ENCODE results near the gene GOLGA2.

Gene GOLGA2

GRCh38 chr9:128304136-128304970 is 28.5 kb upstream of the GOLGA2 start:
- H3K9me3 ChIP-seq (ENCODE audit: insufficient read depth, low read length): no peaks in the 10 kb centered on the region
- no peak overlapping the region for H3K27ac ChIP-seq (ENCODE audit: low read depth, low read length)
- no peak overlapping the region for H2AFZ ChIP-seq (ENCODE audit: low read depth, low read length, severe bottlenecking)
- H4K20me1 ChIP-seq (ENCODE audit: low read depth, low read length): no peaks in the 10 kb centered on the region
- H3K9ac ChIP-seq (ENCODE audit: low read length): no peak overlapping the region
- H3K27me3 ChIP-seq (ENCODE audit: low read length): no peaks in the 10 kb centered on the region
- H3K4me2 ChIP-seq (ENCODE audit: low read depth, low read length, poor library complexity, severe bottlenecking): no peak overlapping the region
- H3K4me3 ChIP-seq (ENCODE audit: insufficient read depth, low read length, poor library complexity, severe bottlenecking): no peak overlapping the region
- no peaks in the 10 kb centered on the region for H3K9me2 ChIP-seq (replicated peaks; ENCODE audit: insufficient read depth, low read length)
- no peaks in the 10 kb centered on the region for H3F3A ChIP-seq (ENCODE audit: insufficient read depth)
- TF ChIP-seq EZH2phosphoT487 (conservative IDR thresholded peaks at IDR 0.05; ENCODE audit: low read length): no peak
- no peak for TF ChIP-seq CTCF (IDR thresholded peaks at IDR 0.05; ENCODE audit: insufficient read depth, low read length, poor library complexity, severe bottlenecking)
- 0 out of 2 replicates have a peak, but pooled peaks cover 3% of the 10 kb centered on the region for H3K36me3 ChIP-seq (ENCODE audit: low read length)
- no peaks in the 10 kb centered on the region for H3K79me2 ChIP-seq (ENCODE audit: insufficient read depth, low read length)

DNA sequence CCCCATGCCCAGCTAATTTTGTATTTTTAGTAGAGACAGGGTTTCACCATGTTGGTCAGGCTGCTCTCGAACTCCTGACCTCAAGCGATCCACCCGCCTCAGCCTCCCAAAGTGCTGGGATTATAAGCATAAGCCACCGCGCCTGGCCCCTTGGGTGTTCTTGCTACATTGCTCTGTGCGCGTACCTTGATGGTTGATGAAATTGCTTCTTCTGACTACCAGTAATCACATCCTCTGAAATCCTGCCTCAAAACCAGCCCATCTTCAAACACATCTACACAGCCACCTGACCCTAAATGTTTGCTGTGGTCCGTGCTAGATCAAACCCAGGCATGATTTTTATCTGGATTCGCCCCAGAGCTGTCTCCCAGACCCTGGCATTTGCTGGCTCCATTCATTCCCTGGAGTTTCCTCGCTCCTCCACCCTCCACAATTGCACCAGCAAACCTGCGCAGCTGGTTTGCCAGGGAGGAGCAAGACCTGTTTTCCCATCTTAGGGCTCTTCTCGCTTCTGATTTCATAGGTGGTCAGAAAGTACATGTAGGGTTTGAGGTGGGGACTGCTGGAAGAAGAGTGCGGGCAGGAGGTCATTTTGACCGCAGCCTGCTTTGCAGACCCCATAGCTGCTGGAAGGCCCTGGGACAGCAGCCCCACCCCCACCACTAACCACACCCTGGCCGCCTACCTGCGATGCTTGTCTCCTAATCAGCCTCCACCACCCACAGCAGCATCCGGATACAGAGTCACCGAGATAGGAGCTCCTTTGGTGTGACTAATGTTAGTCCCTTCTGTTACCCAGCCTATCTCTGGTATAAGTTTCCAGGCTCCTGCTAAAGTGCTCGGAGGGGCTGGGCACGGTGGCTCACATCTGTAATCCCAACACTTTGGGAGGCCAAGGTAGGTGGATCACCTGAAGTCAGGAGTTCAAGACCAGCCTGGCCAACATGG is 23.0 kb upstream of the GOLGA2 start:
- Histone ChIP-seq H2AFZ (ENCODE audit: low read depth, low read length, severe bottlenecking) (no peak overlapping the region), H3K4me2 (ENCODE audit: low read depth, low read length, poor library complexity, severe bottlenecking) (no peak overlapping the region), H3K9me3 (ENCODE audit: insufficient read depth, low read length) (no peaks in the 10 kb centered on the region), H3F3A (ENCODE audit: insufficient read depth) (no peaks in the 10 kb centered on the region), H3K27ac (ENCODE audit: low read depth, low read length) (no peak overlapping the region), H3K9me2 (replicated peaks; ENCODE audit: insufficient read depth, low read length) (no peaks in the 10 kb centered on the region), H3K4me3 (ENCODE audit: insufficient read depth, low read length, poor library complexity, severe bottlenecking) (no peak overlapping the region), H3K27me3 (ENCODE audit: low read length) (no peaks in the 10 kb centered on the region), H4K20me1 (ENCODE audit: low read depth, low read length) (no peaks in the 10 kb centered on the region), H3K36me3 (ENCODE audit: low read length) (no peaks in the 10 kb centered on the region), H3K79me2 (ENCODE audit: insufficient read depth, low read length) (no peaks in the 10 kb centered on the region), H3K9ac (ENCODE audit: low read length) (no peak overlapping the region)
- no peak for TF ChIP-seq EZH2phosphoT487 (conservative IDR thresholded peaks at IDR 0.05; ENCODE audit: low read length)
- TF ChIP-seq CTCF (IDR thresholded peaks at IDR 0.05; ENCODE audit: insufficient read depth, low read length, poor library complexity, severe bottlenecking): no peak

DNA sequence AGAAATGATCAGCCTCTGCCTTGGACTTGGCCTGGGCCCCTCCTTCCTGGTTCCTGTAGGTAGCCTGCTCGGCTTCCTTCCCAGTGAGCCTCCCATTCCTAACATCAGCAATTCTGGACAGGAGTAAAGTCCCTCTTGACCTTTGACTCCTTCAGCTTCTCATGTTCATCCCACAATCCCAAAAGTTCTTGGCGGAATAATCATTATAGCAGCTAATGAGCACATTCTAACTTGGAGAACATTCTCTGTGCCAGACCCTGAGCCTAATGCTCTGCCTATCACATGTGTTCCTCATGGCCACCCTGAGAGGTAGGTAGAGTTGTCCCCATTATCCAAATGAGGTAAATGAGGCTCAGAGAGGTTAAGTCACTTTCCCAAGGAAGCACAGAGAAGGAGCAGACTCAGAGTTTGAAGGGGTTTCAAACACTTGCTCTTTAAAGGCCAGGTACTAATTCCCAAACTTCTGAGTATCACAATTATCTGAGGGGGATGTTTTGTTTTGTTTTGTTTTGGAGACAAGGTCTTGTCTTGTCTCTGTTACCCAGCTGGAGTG is 21.5 kb upstream of the GOLGA2 start:
- Histone ChIP-seq H3K9me3 (ENCODE audit: insufficient read depth, low read length) (no peaks in the 10 kb centered on the region), H3K79me2 (ENCODE audit: insufficient read depth, low read length) (no peaks in the 10 kb centered on the region), H3K27me3 (ENCODE audit: low read length) (no peaks in the 10 kb centered on the region), H3K36me3 (ENCODE audit: low read length) (no peaks in the 10 kb centered on the region), H3K4me3 (ENCODE audit: insufficient read depth, low read length, poor library complexity, severe bottlenecking) (no peak overlapping the region), H3K4me2 (ENCODE audit: low read depth, low read length, poor library complexity, severe bottlenecking) (no peak overlapping the region), H3K9ac (ENCODE audit: low read length) (no peak overlapping the region), H2AFZ (ENCODE audit: low read depth, low read length, severe bottlenecking) (no peak overlapping the region), H3F3A (ENCODE audit: insufficient read depth) (no peaks in the 10 kb centered on the region), H3K9me2 (replicated peaks; ENCODE audit: insufficient read depth, low read length) (no peaks in the 10 kb centered on the region), H4K20me1 (ENCODE audit: low read depth, low read length) (no peaks in the 10 kb centered on the region), H3K27ac (ENCODE audit: low read depth, low read length) (no peak overlapping the region)
- TF ChIP-seq CTCF (IDR thresholded peaks at IDR 0.05; ENCODE audit: insufficient read depth, low read length, poor library complexity, severe bottlenecking) (no peak), EZH2phosphoT487 (conservative IDR thresholded peaks at IDR 0.05; ENCODE audit: low read length) (no peak)

All from SU-DHL-6 (cell line).